H9 (cell line): Measurements from ENCODE around the gene PRF1. TPM values are rescaled to one million over a fixed set of nuclear protein-coding genes. Genes with fewer than 3 reads are reported as not detected.

Source experiments
- DNase-seq: peaks from one replicate; pipeline ENCODE4 v3.0.0-alpha.2; 2017
- H2AFZ ChIP-seq: one replicate; pipeline ENCODE4 v1.6.1; 2013; ENCODE audit warnings: mild to moderate bottlenecking, low read length, control low read depth, moderate library complexity
- H2AK5ac ChIP-seq: 2 replicates; pipeline ENCODE4 v1.6.1; 2013; ENCODE audit warnings: low read length, control low read depth, mixed read lengths; ENCODE audit not compliant: insufficient read length
- H2BK120ac ChIP-seq: one replicate; pipeline ENCODE4 v1.6.1; 2013; ENCODE audit warnings: low read depth, mild to moderate bottlenecking, low read length, control low read depth, inconsistent platforms; ENCODE audit not compliant: poor library complexity, severe bottlenecking
- H2BK12ac ChIP-seq: 2 replicates; pipeline ENCODE4 v1.6.1; 2013; ENCODE audit warnings: low read length, control low read depth, mixed read lengths, low read depth; ENCODE audit not compliant: insufficient read length
- H2BK15ac ChIP-seq: 2 replicates; pipeline ENCODE4 v1.6.1; 2013; ENCODE audit warnings: low read depth, low read length, control low read depth
- H2BK20ac ChIP-seq: one replicate; pipeline ENCODE4 v1.6.1; 2013; ENCODE audit warnings: low read depth, mild to moderate bottlenecking, low read length, control low read depth, inconsistent platforms; ENCODE audit not compliant: poor library complexity, severe bottlenecking
- H2BK5ac ChIP-seq: 2 replicates; pipeline ENCODE4 v1.6.1; 2013; ENCODE audit warnings: low read length, control low read depth, mixed read lengths; ENCODE audit not compliant: insufficient read length
- H3K14ac ChIP-seq: 2 replicates; pipeline ENCODE4 v1.6.1; 2013; ENCODE audit warnings: low read length, control low read depth; ENCODE audit not compliant: insufficient read depth
- H3K18ac ChIP-seq: 2 replicates; pipeline ENCODE4 v1.6.1; 2013; ENCODE audit warnings: low read depth, mild to moderate bottlenecking, mixed read lengths, low read length, control low read depth; ENCODE audit not compliant: insufficient read length
- H3K23ac ChIP-seq: 2 replicates; pipeline ENCODE4 v1.6.1; 2013; ENCODE audit warnings: low read length, control low read depth, mixed read lengths, low read depth; ENCODE audit not compliant: insufficient read length
- H3K23me2 ChIP-seq: 2 replicates; pipeline ENCODE4 v1.6.1; 2013; ENCODE audit warnings: low read depth, mild to moderate bottlenecking, mixed read lengths, low read length, control low read depth; ENCODE audit not compliant: insufficient read length, poor library complexity, severe bottlenecking
- H3K27ac ChIP-seq: 2 replicates; pipeline ENCODE4 v1.5.1; 2013; ENCODE audit warnings: low read length, control low read depth, mixed read lengths, low read depth; ENCODE audit not compliant: insufficient read length
- H3K27me3 ChIP-seq: 2 replicates; pipeline ENCODE4 v1.6.1; 2013; ENCODE audit warnings: low read length, control low read depth, inconsistent platforms; ENCODE audit not compliant: insufficient read depth
- H3K4ac ChIP-seq: 2 replicates; pipeline ENCODE4 v1.6.1; 2013; ENCODE audit warnings: low read depth, mild to moderate bottlenecking, control low read depth, inconsistent platforms, low read length, moderate library complexity
- H3K4me1 ChIP-seq: 2 replicates; pipeline ENCODE4 v1.6.1; 2013; ENCODE audit warnings: low read length, control low read depth, inconsistent platforms; ENCODE audit not compliant: insufficient read depth
- H3K4me2 ChIP-seq: 2 replicates; pipeline ENCODE4 v1.6.1; 2013; ENCODE audit warnings: low read length, control low read depth, mixed read lengths; ENCODE audit not compliant: insufficient read length, insufficient read depth
- H3K56ac ChIP-seq: 2 replicates; pipeline ENCODE4 v1.6.1; 2013; ENCODE audit warnings: low read depth, mild to moderate bottlenecking, mixed read lengths, low read length, control low read depth; ENCODE audit not compliant: insufficient read length
- H3K79me1 ChIP-seq: 2 replicates; pipeline ENCODE4 v1.6.1; 2013; ENCODE audit warnings: low read depth, mild to moderate bottlenecking, moderate library complexity, low read length, control low read depth, inconsistent platforms; ENCODE audit not compliant: insufficient read depth, poor library complexity, severe bottlenecking
- H3K79me2 ChIP-seq: 2 replicates; pipeline ENCODE4 v1.6.1; 2013; ENCODE audit warnings: low read length, control low read depth, inconsistent platforms; ENCODE audit not compliant: insufficient read depth
- H3K9ac ChIP-seq: 2 replicates; pipeline ENCODE4 v1.6.1; 2013; ENCODE audit warnings: low read length, control low read depth, mixed read lengths; ENCODE audit not compliant: insufficient read length; ENCODE audit errors: extremely low read depth
- H3K9me3 ChIP-seq: one replicate; pipeline ENCODE4 v1.6.1; 2013; ENCODE audit warnings: low read depth, low read length, inconsistent platforms; ENCODE audit not compliant: control insufficient read depth
- H3T11ph ChIP-seq: one replicate; pipeline ENCODE4 v1.6.1; 2013; ENCODE audit warnings: mild to moderate bottlenecking, low read length, control low read depth, inconsistent platforms
- H4K20me1 ChIP-seq: one replicate; pipeline ENCODE4 v1.6.1; 2013; ENCODE audit not compliant: control insufficient read depth, insufficient read length, insufficient read depth
- H4K5ac ChIP-seq: 2 replicates; pipeline ENCODE4 v1.6.1; 2013; ENCODE audit warnings: low read depth, mild to moderate bottlenecking, mixed read lengths, low read length, control low read depth; ENCODE audit not compliant: insufficient read length
- H4K8ac ChIP-seq: replicated peaks from 2 replicates; pipeline ENCODE4 v1.6.1; 2013; ENCODE audit warnings: low read length, control low read depth, mixed read lengths, low read depth; ENCODE audit not compliant: insufficient read length
- H4K91ac ChIP-seq: 2 replicates; pipeline ENCODE4 v1.6.1; 2013; ENCODE audit warnings: low read depth, mild to moderate bottlenecking, moderate library complexity, mixed read lengths, low read length, control low read depth; ENCODE audit not compliant: insufficient read length
- H3K27ac Mint-ChIP-seq, 3 experiments: 2 replicates in 2 of 3; 3 replicates in 1 of 3; pipeline ENCODE4 v1.8.0; 2020 to 2021; ENCODE audit warnings: mixed read lengths in 3 of 3, mild to moderate bottlenecking in 1 of 3, moderate library complexity in 1 of 3
- H3K27me3 Mint-ChIP-seq: 2 replicates; pipeline ENCODE4 v1.8.0; 2021; ENCODE audit warnings: low read depth, mild to moderate bottlenecking, moderate library complexity, mixed read lengths
- H3K36me3 Mint-ChIP-seq, 3 experiments: 2 replicates in 2 of 3; 3 replicates in 1 of 3; pipeline ENCODE4 v1.8.0; 2020 to 2021; ENCODE audit warnings: low read depth in 3 of 3, mixed read lengths in 3 of 3; ENCODE audit not compliant: insufficient read depth in 1 of 3
- H3K4me1 Mint-ChIP-seq, 2 experiments: 2 replicates each; pipeline ENCODE4 v1.8.0; 2020; ENCODE audit warnings: mixed read lengths in 2 of 2
- H3K4me3 Mint-ChIP-seq, 2 experiments: 2 replicates in 1 of 2; 3 replicates in 1 of 2; pipeline ENCODE4 v1.8.0; 2020 to 2021; ENCODE audit warnings: mild to moderate bottlenecking in 2 of 2, mixed read lengths in 2 of 2, moderate library complexity in 1 of 2
- H3K9me3 Mint-ChIP-seq, 2 experiments: 2 replicates in 1 of 2; 3 replicates in 1 of 2; pipeline ENCODE4 v1.8.0; 2020; ENCODE audit warnings: mild to moderate bottlenecking in 2 of 2, mixed read lengths in 2 of 2, moderate library complexity in 1 of 2
- WGBS: extraction: QIAGEN DNeasy Blood & Tissue Kit; methylation state at CpG from one replicate; pipeline ENCODE4 v1.1.7; 2013; ENCODE audit warnings: missing lambda C conversion rate, low lambda C conversion rate, mixed read lengths; ENCODE audit not compliant: insufficient read length; ENCODE audit errors: extremely low coverage; 5-methylcytosine and 5-hydroxymethylcytosine counted together
- total RNA-seq: library from RNA; stranded (reverse); gene quantifications from 2 replicates; pipeline ENCODE4 v1.2.1, GENCODE V29; 2021
- TF ChIP-seq, protein P1 (sequence below): fragments of 200-600 bp; sonication (generic); conservative IDR thresholded peaks from 3 replicates; pipeline ENCODE4 v1.8.0; 2021; ENCODE audit warnings: antibody characterized with exemption, mild to moderate bottlenecking

Gene PRF1
- total RNA-seq, 1 experiment from 2014 or later = not detected

DNA sequence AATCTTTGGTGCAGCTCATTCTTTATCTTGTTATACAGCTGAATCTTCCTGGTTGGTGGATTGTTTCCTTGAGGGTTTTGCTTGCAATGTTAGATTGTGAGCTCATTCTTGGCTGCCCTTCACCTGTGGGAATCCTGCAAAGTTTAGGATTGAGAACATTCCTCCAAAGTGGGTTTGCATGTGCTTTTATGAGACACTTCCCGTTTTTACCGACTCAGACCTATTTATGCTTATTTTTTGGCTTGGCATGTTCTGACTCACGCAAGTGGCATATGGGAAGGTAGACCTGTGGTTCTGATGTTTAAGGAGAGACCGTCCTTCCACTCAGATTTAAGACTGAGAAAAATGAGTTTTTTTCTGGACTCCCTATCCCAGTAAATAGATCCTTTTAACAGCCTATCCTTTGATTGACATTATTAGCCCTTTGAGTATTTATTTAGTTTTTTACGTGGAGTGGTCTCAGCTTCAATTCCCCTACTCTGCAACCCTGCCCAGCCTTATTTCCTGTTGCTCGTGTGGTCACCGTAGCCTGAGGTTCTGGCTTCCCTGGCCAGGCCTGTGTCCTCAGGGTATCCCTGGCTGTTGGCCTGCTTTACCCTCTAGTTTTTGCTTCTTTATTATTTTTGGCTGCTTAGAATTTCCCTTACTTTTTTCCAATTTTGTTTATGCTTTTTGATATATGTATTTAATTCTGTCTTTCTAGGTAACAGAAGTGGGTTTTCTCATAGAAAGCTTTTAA lies 13.4 kb upstream of the PRF1 start:
- H4K20me1 ChIP-seq = no peaks in the 10 kb centered on the region
- Mint-ChIP-seq H3K4me3 (no peak overlapping the region), H3K27me3 (no peaks in the 10 kb centered on the region), H3K4me1 (peaks cover 4 to 6% of the 10 kb centered on the region in 2 experiments; a peak in 2 of 4 replicates), H3K27ac (no peak overlapping the region; a peak in 1 of 7 replicates), H3K9me3 (peaks cover 19 to 23% of the 10 kb centered on the region in 2 experiments), H3K36me3 (peaks cover 11 to 22% (median 15%) of the 10 kb centered on the region in 3 experiments)
- H3K4ac ChIP-seq = no peak overlapping the region
- H3K79me1 ChIP-seq = no peaks in the 10 kb centered on the region
- TF ChIP-seq, protein P1, sequence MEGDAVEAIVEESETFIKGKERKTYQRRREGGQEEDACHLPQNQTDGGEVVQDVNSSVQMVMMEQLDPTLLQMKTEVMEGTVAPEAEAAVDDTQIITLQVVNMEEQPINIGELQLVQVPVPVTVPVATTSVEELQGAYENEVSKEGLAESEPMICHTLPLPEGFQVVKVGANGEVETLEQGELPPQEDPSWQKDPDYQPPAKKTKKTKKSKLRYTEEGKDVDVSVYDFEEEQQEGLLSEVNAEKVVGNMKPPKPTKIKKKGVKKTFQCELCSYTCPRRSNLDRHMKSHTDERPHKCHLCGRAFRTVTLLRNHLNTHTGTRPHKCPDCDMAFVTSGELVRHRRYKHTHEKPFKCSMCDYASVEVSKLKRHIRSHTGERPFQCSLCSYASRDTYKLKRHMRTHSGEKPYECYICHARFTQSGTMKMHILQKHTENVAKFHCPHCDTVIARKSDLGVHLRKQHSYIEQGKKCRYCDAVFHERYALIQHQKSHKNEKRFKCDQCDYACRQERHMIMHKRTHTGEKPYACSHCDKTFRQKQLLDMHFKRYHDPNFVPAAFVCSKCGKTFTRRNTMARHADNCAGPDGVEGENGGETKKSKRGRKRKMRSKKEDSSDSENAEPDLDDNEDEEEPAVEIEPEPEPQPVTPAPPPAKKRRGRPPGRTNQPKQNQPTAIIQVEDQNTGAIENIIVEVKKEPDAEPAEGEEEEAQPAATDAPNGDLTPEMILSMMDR = no peak
- H3T11ph ChIP-seq = no peak overlapping the region
- H2BK12ac ChIP-seq = no peak overlapping the region
- H3K4me2 ChIP-seq = no peak overlapping the region
- no peak overlapping the region for H4K8ac ChIP-seq
- H3K9ac ChIP-seq = no peak overlapping the region
- H3K79me2 ChIP-seq = no peaks in the 10 kb centered on the region
- H4K5ac ChIP-seq = no peak overlapping the region
- H3K18ac ChIP-seq = no peak overlapping the region
- DNase-seq = no peak
- H3K23ac ChIP-seq = no peak overlapping the region
- no peak overlapping the region for H4K91ac ChIP-seq
- no peak overlapping the region for H3K14ac ChIP-seq
- H2AK5ac ChIP-seq = no peak overlapping the region
- H3K27ac ChIP-seq = no peak overlapping the region
- peaks cover 7% of the 10 kb centered on the region for H3K9me3 ChIP-seq
- H2BK120ac ChIP-seq = no peak overlapping the region
- no peak overlapping the region for H2BK20ac ChIP-seq
- H3K23me2 ChIP-seq = no peaks in the 10 kb centered on the region
- no CpG with 5 or more reads among the region's 7 CpGs for WGBS
- no peak overlapping the region for H3K56ac ChIP-seq
- no peak overlapping the region for H2BK15ac ChIP-seq
- no peaks in the 10 kb centered on the region for H3K4me1 ChIP-seq
- H3K27me3 ChIP-seq = no peaks in the 10 kb centered on the region
- no peak overlapping the region for H2BK5ac ChIP-seq
- no peak overlapping the region for H2AFZ ChIP-seq
